ENCODE measurements around the gene OR5AU1.
"Not testable (repeated sequence)": the region's sequence is repeated elsewhere in the genome, so short reads cannot be mapped to it uniquely, and the experiment has no call there.

OR5AU1 gene

DNA sequence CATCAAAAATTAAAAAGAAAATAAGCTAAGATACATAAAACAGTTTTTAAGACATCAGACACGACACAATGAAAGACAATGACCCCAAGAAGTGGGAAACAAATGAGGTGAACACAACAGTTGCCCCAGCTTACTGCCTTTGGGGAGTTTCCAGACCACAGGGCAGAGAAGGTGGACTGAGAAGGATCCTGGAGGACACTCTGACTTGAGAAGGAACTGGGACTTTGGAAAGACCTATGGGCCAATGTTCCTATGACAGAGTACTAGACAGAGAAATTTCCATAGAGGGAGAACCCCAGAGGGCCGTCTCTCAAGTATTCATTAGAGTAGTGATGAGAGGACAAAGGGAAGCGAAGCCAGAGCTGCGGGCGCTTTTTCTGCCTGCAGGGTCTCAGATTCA lies 6.2 kb upstream of the OR5AU1 start:
- H3K9ac ChIP-seq (ENCODE audit: low read length), result no peak overlapping the region
- H3K36me3 ChIP-seq (ENCODE audit: control insufficient read depth, insufficient read depth, low read length), result no peaks in the 10 kb centered on the region
- no peaks in the 10 kb centered on the region for H3K4me1 ChIP-seq (ENCODE audit: control insufficient read depth, insufficient read depth, low read length)
- no peak overlapping the region for H3K4me3 ChIP-seq (ENCODE audit: low read length)
- H3K27me3 ChIP-seq (ENCODE audit: control insufficient read depth, insufficient read depth, low read length), result no peaks in the 10 kb centered on the region
- no peak overlapping the region for H3K27ac ChIP-seq (ENCODE audit: low read depth, low read length)

DNA sequence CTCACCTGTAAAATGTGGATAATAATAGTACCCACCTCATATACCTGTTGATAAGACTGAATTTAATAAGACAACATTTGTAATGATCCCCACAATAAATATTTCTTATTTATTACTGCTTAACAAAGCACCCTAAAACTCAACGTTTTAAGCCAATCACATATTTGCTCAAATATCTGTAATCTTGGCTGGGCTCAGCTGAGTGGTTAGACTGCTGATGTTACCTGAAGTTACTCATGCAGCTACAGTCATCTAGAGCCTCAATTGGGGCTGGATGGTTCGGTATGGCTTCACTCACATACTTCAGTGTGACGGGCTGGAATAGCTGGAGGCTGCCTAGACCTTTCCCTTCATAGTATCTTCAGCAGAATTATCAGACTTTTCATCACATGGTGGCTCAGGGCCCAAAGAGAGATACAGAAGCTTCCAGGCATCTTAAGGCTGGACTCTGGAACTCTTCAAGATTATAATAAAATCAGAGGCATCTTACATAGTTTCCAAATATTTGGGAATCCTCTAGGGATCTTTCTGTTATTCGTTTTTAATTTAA lies 4.3 kb upstream of the OR5AU1 start:
- H3K9ac ChIP-seq (ENCODE audit: low read length), result no peak overlapping the region
- H3K27me3 ChIP-seq (ENCODE audit: control insufficient read depth, insufficient read depth, low read length), result no peaks in the 10 kb centered on the region
- H3K4me1 ChIP-seq (ENCODE audit: control insufficient read depth, insufficient read depth, low read length), result no peaks in the 10 kb centered on the region
- no peak overlapping the region for H3K27ac ChIP-seq (ENCODE audit: low read depth, low read length)
- H3K36me3 ChIP-seq (ENCODE audit: control insufficient read depth, insufficient read depth, low read length), result no peaks in the 10 kb centered on the region
- no peak overlapping the region for H3K4me3 ChIP-seq (ENCODE audit: low read length)

DNA sequence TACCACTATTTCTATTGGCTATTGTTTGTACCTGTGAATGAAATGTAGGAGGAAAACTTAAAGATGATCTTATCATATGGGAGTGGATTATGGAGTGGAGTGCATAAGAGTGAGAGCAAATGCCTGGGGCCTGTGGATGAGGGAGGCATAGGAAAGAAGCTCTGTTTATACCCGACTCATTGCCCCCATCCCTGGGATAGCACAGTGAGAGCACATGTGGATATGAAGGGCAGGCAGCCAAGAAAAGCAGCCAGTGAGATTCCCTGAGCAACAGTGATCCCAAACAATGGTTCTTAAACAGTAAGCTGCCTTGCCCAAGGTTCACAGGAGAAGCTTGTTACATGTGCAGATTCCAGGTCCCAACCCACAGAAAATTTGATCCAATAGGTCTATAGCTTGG lies 2.3 kb upstream of the OR5AU1 start:
- not testable (repeated sequence) for H3K4me1 ChIP-seq (ENCODE audit: control insufficient read depth, insufficient read depth, low read length); H3K27ac ChIP-seq (ENCODE audit: low read depth, low read length); H3K4me3 ChIP-seq (ENCODE audit: low read length); H3K9ac ChIP-seq (ENCODE audit: low read length); H3K36me3 ChIP-seq (ENCODE audit: control insufficient read depth, insufficient read depth, low read length); H3K27me3 ChIP-seq (ENCODE audit: control insufficient read depth, insufficient read depth, low read length)

DNA sequence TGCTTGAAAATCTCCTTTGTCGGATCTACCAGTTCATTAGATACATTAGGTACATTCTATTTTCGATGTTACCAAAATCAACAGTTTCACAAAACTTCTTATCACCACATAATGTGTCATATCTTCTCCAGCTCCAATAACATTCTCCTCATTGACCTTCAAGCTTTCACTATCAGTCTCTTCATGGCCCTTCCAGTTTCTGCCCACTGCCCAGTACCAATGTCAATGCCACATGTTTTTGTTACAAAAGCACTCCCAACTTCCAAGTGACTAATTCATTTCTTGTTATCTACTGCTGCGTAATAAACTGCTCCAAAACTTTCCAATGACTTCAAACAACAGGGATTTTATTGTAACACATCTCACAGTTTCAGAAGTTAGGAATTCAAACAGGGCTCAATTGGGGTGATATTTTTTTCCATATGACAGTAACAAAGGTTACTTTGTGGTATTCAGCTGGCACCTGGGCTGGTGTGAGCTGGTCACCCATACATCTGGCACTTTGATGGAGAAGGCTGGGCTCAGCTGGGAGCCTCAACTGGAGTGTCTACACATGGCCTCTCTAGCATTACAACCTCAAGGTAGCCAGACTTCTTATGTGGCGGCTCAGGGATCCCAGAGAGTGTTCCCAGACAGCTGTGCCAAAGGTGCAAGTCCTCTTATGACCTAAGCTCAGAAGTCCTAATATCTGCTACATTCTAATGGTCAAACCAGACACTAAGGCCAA lies 6.1 kb downstream of the OR5AU1 start:
- Histone ChIP-seq H3K4me1 (ENCODE audit: control insufficient read depth, insufficient read depth, low read length) (no peaks in the 10 kb centered on the region), H3K9ac (ENCODE audit: low read length) (no peak overlapping the region), H3K27ac (ENCODE audit: low read depth, low read length) (no peak overlapping the region), H3K36me3 (ENCODE audit: control insufficient read depth, insufficient read depth, low read length) (no peaks in the 10 kb centered on the region), H3K4me3 (ENCODE audit: low read length) (no peak overlapping the region), H3K27me3 (ENCODE audit: control insufficient read depth, insufficient read depth, low read length) (no peaks in the 10 kb centered on the region)

DNA sequence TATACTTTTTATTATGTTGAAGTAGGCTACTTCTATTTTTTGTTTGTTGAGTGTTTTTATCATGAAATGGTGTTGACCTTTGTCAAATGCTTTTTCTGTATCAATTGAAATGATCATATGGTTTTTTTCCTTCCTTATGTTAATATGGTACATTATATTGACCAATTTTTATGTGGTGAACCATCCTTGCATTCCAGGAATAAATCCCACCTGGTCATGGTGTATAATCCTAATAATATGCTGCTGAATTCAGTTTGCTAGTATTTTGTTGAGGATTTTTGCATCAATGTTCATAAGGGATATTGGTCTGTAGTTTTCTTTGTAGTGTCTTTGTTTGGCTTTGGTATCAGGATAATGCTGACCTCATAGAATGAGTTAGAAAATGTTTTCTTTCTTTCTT lies 10.4 kb downstream of the OR5AU1 start:
- H3K4me3 ChIP-seq (ENCODE audit: low read length), result no peak overlapping the region
- H3K4me1 ChIP-seq (ENCODE audit: control insufficient read depth, insufficient read depth, low read length), result no peaks in the 10 kb centered on the region
- H3K27me3 ChIP-seq (ENCODE audit: control insufficient read depth, insufficient read depth, low read length), result no peaks in the 10 kb centered on the region
- H3K27ac ChIP-seq (ENCODE audit: low read depth, low read length), result no peak overlapping the region
- no peaks in the 10 kb centered on the region for H3K36me3 ChIP-seq (ENCODE audit: control insufficient read depth, insufficient read depth, low read length)
- no peak overlapping the region for H3K9ac ChIP-seq (ENCODE audit: low read length)

DNA sequence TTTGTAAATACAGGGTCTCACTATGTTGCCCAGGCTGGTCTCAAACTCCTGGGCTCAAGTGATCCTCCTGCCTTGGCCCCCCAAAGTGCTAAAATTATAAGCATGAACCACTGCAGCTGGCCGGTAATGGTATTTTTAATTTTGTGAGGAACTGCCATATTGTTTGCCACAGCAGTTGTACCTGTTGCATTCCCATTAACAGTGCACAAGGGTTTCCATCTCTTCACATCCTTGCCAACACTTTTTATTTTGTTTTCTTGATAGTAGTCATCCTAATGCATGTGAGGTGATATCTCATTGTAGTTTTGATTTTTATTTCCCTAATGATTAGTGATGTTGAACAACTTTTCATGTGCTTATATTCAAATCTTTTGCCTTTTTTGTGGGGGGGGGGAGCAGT lies 13.5 kb downstream of the OR5AU1 start:
- no peaks in the 10 kb centered on the region for H3K36me3 ChIP-seq (ENCODE audit: control insufficient read depth, insufficient read depth, low read length)
- no peaks in the 10 kb centered on the region for H3K27me3 ChIP-seq (ENCODE audit: control insufficient read depth, insufficient read depth, low read length)
- no peak overlapping the region for H3K9ac ChIP-seq (ENCODE audit: low read length)
- H3K4me3 ChIP-seq (ENCODE audit: low read length), result no peak overlapping the region
- no peak overlapping the region for H3K27ac ChIP-seq (ENCODE audit: low read depth, low read length)
- H3K4me1 ChIP-seq (ENCODE audit: control insufficient read depth, insufficient read depth, low read length), result no peaks in the 10 kb centered on the region

DNA sequence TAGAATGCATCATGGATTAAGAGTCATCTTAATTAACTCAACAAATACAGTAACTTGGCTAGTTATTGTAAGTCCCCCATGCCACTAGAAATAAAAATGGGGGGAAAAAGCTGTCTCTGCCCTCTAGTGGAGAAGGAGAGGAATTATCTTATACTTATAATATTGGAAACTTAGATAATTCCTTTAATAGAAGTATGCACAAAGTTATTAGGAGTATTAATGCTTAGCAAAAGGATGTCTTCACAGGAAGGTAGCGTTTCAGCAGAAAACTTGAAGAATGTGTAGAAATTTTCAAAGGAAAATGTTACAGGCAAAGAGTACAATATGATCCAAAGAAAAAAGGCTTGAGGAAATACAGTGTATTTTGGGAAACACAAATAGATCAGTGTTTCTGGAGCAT lies 19.8 kb downstream of the OR5AU1 start:
- Histone ChIP-seq H3K36me3 (ENCODE audit: control insufficient read depth, insufficient read depth, low read length) (no peaks in the 10 kb centered on the region), H3K9ac (ENCODE audit: low read length) (no peak overlapping the region), H3K4me1 (ENCODE audit: control insufficient read depth, insufficient read depth, low read length) (no peaks in the 10 kb centered on the region), H3K27me3 (ENCODE audit: control insufficient read depth, insufficient read depth, low read length) (no peaks in the 10 kb centered on the region), H3K27ac (ENCODE audit: low read depth, low read length) (no peak overlapping the region), H3K4me3 (ENCODE audit: low read length) (no peak overlapping the region)

DNA sequence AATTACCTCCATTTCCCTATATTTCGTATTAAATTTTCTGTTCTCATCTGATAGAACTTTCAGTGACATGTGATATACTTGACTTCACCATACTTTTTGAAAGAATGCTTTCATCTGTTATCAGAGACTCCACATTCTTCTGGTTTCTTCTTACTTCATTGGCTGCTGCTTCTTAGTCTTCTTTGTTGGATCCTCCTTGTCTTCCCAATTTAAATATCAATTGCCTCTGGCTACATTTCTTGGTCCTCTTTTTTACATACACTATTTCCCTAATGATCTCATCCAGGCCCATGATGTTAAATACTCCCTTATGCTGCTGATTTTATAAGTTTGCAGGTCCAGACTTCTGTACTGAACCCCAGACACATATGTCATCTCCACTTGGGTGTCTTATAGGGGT lies 22.0 kb downstream of the OR5AU1 start:
- Histone ChIP-seq H3K27ac (ENCODE audit: low read depth, low read length) (no peak overlapping the region), H3K9ac (ENCODE audit: low read length) (no peak overlapping the region)

DNA sequence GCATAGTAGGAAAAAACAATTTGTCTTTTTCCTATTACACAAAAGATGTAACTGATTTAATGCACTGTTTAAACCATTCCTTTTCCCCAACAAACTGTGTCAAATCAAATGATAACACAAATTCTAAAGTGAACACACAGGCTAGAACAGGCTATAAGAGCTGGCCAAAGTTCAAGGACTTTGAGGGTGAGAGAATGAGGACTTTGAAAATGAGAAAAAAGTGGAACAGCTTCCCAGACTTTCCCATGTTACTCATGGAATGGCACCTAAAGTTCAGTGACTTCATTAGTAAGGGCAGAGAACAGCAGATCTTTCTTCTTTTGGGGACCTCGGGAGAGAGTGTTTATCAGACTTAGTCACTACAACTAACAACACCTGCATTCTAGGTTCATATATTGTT lies 32.4 kb downstream of the OR5AU1 start:
- H3K27ac ChIP-seq (ENCODE audit: low read depth, low read length), result no peak overlapping the region
- H3K36me3 ChIP-seq (ENCODE audit: control insufficient read depth, insufficient read depth, low read length), result no peaks in the 10 kb centered on the region
- H3K9ac ChIP-seq (ENCODE audit: low read length), result no peak overlapping the region
- no peak overlapping the region for H3K4me3 ChIP-seq (ENCODE audit: low read length)
- H3K4me1 ChIP-seq (ENCODE audit: control insufficient read depth, insufficient read depth, low read length), result no peaks in the 10 kb centered on the region
- no peaks in the 10 kb centered on the region for H3K27me3 ChIP-seq (ENCODE audit: control insufficient read depth, insufficient read depth, low read length)

More for the DNA sequence above, 22.0 kb downstream of the OR5AU1 start:
- Histone ChIP-seq H3K4me3 (ENCODE audit: low read length) (no peak overlapping the region), H3K27me3 (ENCODE audit: control insufficient read depth, insufficient read depth, low read length) (no peaks in the 10 kb centered on the region), H3K4me1 (ENCODE audit: control insufficient read depth, insufficient read depth, low read length) (no peaks in the 10 kb centered on the region), H3K36me3 (ENCODE audit: control insufficient read depth, insufficient read depth, low read length) (no peaks in the 10 kb centered on the region)

DNA sequence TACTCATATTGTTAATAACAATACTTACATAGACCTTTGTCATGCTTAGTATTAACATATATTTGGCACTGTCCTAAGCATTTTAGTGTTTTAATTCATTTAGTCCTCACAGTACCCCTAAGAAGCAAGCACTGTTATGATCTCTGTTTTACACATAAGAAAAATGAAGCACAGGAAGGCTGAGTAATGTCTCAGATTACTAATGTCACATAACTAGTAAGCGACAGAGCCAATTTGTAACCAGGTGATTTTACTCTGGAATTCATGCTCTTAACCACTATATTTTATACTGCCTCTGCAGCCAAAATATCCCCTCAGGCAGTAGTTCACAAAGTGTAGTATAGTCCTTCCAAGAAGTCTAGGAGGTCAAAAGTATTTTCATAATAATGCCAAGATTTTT lies 34.7 kb downstream of the OR5AU1 start:
- Histone ChIP-seq H3K27me3 (ENCODE audit: control insufficient read depth, insufficient read depth, low read length) (no peaks in the 10 kb centered on the region), H3K9ac (ENCODE audit: low read length) (no peak overlapping the region), H3K36me3 (ENCODE audit: control insufficient read depth, insufficient read depth, low read length) (no peaks in the 10 kb centered on the region), H3K4me3 (ENCODE audit: low read length) (no peak overlapping the region), H3K4me1 (ENCODE audit: control insufficient read depth, insufficient read depth, low read length) (no peaks in the 10 kb centered on the region), H3K27ac (ENCODE audit: low read depth, low read length) (no peak overlapping the region)

DNA sequence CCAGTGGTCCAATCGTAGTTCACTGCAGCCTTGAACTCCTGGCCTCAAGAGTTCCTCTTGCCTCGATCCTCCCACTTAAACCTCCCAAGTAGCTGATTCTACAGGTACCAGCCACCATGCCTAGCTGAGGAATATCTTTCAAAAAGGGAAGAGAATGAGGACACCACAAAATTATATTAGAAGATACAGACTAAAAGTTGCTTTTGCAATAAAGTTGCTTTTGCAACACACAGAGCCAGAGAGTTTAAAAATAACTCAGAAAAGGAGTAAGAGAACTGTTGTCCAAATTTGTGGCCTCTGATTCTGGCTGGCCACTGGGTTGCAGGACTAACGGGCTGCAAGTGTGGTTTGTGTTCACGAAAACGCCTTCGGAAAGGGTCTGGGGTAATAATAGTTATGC lies 35.2 kb downstream of the OR5AU1 start:
- Histone ChIP-seq H3K36me3 (ENCODE audit: control insufficient read depth, insufficient read depth, low read length) (no peaks in the 10 kb centered on the region), H3K27me3 (ENCODE audit: control insufficient read depth, insufficient read depth, low read length) (no peaks in the 10 kb centered on the region), H3K9ac (ENCODE audit: low read length) (no peak overlapping the region), H3K27ac (ENCODE audit: low read depth, low read length) (no peak overlapping the region), H3K4me3 (ENCODE audit: low read length) (no peak overlapping the region), H3K4me1 (ENCODE audit: control insufficient read depth, insufficient read depth, low read length) (no peaks in the 10 kb centered on the region)

DNA sequence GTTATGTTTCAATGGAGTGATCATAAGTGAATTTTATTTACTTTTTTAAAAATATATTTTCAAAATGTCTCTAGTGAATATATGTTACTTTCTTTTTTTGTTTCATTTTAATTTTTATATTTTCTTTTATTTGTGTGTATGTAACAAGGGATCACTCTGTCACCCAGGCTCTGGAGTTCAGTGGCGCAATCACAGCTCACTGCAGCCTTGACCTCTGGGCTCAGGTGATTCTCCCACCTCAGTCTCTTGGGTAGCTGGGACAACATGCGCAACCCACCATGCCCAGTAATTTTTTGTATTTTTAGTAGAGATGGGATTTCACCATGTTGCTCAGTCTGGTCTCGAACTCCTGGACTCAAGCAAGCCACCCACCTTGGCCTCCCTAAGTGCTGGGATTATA lies 36.9 kb downstream of the OR5AU1 start:
- no peak overlapping the region for H3K9ac ChIP-seq (ENCODE audit: low read length)
- no peak overlapping the region for H3K27ac ChIP-seq (ENCODE audit: low read depth, low read length)
- H3K36me3 ChIP-seq (ENCODE audit: control insufficient read depth, insufficient read depth, low read length), result no peaks in the 10 kb centered on the region
- H3K4me1 ChIP-seq (ENCODE audit: control insufficient read depth, insufficient read depth, low read length), result no peaks in the 10 kb centered on the region
- H3K27me3 ChIP-seq (ENCODE audit: control insufficient read depth, insufficient read depth, low read length), result no peaks in the 10 kb centered on the region
- H3K4me3 ChIP-seq (ENCODE audit: low read length), result no peak overlapping the region

DNA sequence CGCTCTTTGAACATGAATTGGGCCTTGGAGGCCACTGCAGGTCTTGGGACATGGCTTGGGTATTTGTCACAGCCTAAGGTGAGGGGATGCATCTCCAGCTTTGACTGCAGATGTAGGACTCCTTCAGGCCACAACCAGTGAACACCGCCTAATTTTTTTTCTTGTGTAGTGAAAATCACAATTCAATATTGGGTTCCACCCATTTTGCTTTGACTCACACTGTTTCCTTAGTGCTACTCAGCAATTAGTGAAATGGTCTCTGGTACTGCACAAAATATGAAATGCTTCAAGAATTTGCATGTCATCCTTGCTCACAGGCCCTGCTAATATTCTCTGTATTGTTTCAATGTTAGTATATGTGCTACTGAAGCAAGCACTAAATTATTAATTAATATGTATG lies 42.5 kb downstream of the OR5AU1 start:
- Histone ChIP-seq H3K4me1 (ENCODE audit: control insufficient read depth, insufficient read depth, low read length) (no peaks in the 10 kb centered on the region), H3K36me3 (ENCODE audit: control insufficient read depth, insufficient read depth, low read length) (no peaks in the 10 kb centered on the region), H3K27me3 (ENCODE audit: control insufficient read depth, insufficient read depth, low read length) (no peaks in the 10 kb centered on the region), H3K27ac (ENCODE audit: low read depth, low read length) (no peak overlapping the region), H3K9ac (ENCODE audit: low read length) (no peak overlapping the region), H3K4me3 (ENCODE audit: low read length) (no peak overlapping the region)
